GM21360 (cell line): Measurements from ENCODE around the gene GMPR2.

Source experiments
- ATAC-seq: cut with Tn5 transposase; IDR thresholded peaks from one replicate; pipeline ENCODE4 v1.9.1; 2021; ENCODE audit warnings: mild to moderate bottlenecking, moderate library complexity; ENCODE audit not compliant: unreplicated experiment

Gene GMPR2

GRCh38 chr14:24232645-24233537, at the start of gene GMPR2:
Gene GMPR2 (plus strand): TSS chr14:24232929. CDS start chr14:24233254, 325 bp downstream.
- ATAC-seq, result peak; percentile 34

- ATAC-seq, result no peak
These were observed 49.7 kb upstream of the GMPR2 start for GRCh38 chr14:24183014-24183481.

- ATAC-seq, result no peak
These were observed 48.4 kb upstream of the GMPR2 start for GRCh38 chr14:24184104-24184970.

GRCh38 chr14:24185026-24185425, 47.7 kb upstream of the GMPR2 start:
- no peak for ATAC-seq

GRCh38 chr14:24185741-24186140, 47.0 kb upstream of the GMPR2 start:
- ATAC-seq, result no peak

GRCh38 chr14:24186831-24187538, 45.7 kb upstream of the GMPR2 start:
- ATAC-seq, result no peak

GRCh38 chr14:24187539-24187915, 45.2 kb upstream of the GMPR2 start:
- no peak for ATAC-seq

GRCh38 chr14:24188251-24189058, 44.3 kb upstream of the GMPR2 start, which contains the start of gene IPO4:
Gene IPO4 (minus strand): TSS chr14:24188816. CDS start chr14:24188787, 29 bp downstream.
- ATAC-seq, result peak; percentile 84

GRCh38 chr14:24189059-24189375, 43.7 kb upstream of the GMPR2 start:
- ATAC-seq, result no peak

DNA sequence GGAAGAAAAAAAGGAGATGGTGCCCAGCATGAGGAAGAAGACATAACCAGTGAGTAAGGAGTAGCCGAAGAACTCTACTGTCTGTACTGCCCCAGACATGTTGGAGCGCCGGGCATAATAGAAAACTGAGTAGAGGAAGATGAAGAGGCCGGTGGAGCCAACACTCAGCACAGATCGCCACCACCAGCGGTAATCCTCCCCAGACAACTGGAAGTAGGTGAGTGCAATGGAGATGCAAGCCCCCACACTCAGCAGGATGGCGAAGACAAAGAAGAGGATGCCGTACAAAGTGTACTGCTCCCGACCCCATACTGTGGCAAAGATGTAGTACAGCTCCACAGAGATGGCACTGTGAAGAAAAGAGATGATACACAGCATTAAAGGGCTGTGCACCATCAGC, 43.3 kb upstream of the GMPR2 start:
- no peak for ATAC-seq

DNA sequence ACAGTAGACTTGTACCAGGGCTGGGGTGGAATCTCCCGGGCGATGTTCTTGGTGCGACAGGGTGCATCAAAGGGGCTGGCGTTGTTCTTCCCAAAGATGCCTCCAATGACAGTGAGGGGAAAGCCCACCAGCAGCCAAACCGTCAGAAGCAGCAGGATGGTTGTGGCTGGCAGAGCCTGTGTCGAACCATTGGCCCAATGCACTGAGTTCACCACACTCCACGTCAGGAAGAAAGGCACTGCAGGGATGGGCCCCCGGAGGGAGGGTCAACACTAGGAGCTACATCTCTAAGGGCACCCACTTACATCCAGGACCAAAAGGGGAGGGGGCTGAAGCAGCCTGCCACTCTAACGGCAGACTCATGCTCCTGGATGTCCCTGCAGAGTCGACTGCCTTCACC, 42.3 kb upstream of the GMPR2 start:
- no peak for ATAC-seq

DNA sequence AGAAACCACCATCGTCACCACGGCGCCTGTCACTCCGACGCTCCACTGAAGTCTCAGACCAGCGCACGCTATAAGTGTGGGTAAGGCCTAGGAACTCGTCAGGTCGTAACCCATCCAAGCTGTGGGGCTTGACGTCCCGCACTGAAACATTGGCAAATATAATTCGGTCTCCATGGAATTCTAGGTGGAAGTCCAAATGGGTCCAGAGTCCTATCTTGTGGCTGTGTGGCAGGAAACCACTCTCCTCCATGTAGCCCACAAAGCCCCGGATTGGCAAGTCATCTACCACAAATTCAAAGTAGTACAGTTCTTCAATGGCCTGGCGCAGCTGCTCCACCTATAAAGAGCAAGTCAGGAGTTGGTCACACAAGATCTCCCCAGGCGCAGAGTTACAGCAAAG, 39.8 kb upstream of the GMPR2 start:
- no peak for ATAC-seq

GRCh38 chr14:24194186-24194872, 38.4 kb upstream of the GMPR2 start:
- no peak for ATAC-seq

DNA sequence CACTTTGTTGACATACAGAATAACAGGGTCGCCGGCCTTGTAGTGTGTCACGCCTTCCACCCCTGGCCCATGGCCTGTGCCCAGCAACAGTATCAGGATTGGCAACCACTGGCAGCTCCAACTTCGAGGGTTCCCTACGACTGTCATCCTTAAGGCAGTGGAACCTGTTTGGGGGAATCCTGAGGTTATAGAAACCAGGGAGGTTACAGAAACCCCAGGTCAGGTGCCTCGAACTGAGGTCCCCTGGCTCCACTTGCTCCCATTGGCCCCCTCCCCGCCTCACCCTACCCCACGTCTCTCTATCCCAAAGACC, 37.9 kb upstream of the GMPR2 start:
- ATAC-seq, result no peak

GRCh38 chr14:24195186-24196070, 37.3 kb upstream of the GMPR2 start, which contains the start of gene TM9SF1:
Gene TM9SF1 (minus strand): TSS chr14:24195441. CDS start chr14:24195019, 422 bp downstream.
- peak; percentile 78 for ATAC-seq

GRCh38 chr14:24196071-24197055, 36.4 kb upstream of the GMPR2 start:
- ATAC-seq, result no peak

DNA sequence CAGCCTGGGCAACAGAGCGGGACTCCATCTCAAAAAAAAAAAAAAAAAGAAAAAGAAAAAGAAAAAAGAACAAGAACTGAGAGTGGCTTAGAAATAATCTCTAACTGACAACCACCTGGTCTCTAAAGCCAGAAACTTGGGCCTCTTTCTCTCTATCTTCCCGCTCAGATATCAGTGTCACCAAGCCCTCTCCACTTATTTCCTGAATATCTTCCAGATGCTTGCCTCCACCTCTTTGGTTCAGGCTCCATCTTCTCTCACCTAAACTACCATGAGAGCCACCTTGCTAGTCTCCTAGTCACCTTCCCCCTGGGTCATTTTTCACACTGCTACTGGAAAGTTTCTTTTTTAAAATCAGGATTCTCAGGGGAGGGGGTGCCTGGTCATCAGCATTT, 35.7 kb upstream of the GMPR2 start:
- no peak for ATAC-seq
